HG03520 (cell line): ENCODE measurements around the gene ZNF862.
"Not testable (repeated sequence)": the region's sequence is repeated elsewhere in the genome, so short reads cannot be mapped to it uniquely, and the experiment has no call there.

ENCODE experiments used
- ATAC-seq: cut with Tn5 transposase; IDR thresholded peaks from one replicate; pipeline ENCODE4 v1.9.1; 2021; ENCODE audit warnings: mild to moderate bottlenecking, moderate library complexity; ENCODE audit not compliant: unreplicated experiment

The ZNF862 gene

GRCh38 chr7:149879766-149880637 is 41.8 kb downstream of the ZNF862 start:
- ATAC-seq: no peak

GRCh38 chr7:149880638-149881311 is 42.6 kb downstream of the ZNF862 start:
- ATAC-seq: no peak

GRCh38 chr7:149881328-149882247 is 43.4 kb downstream of the ZNF862 start:
- ATAC-seq: no peak

- ATAC-seq: no peak
These were observed 44.3 kb downstream of the ZNF862 start for GRCh38 chr7:149882248-149883047.

- ATAC-seq: no peak
These were observed 44.9 kb downstream of the ZNF862 start for GRCh38 chr7:149883048-149883438.

GRCh38 chr7:149883452-149883861 is 45.3 kb downstream of the ZNF862 start:
- peak; percentile 64 for ATAC-seq

GRCh38 chr7:149884016-149884415 is 45.8 kb downstream of the ZNF862 start:
- no peak for ATAC-seq

- ATAC-seq: no peak
These were observed 46.4 kb downstream of the ZNF862 start for GRCh38 chr7:149884541-149884940.

- ATAC-seq: no peak
These were observed 47.2 kb downstream of the ZNF862 start for GRCh38 chr7:149885191-149886017.

GRCh38 chr7:149886018-149886415 is 47.8 kb downstream of the ZNF862 start:
- no peak for ATAC-seq

GRCh38 chr7:149887311-149887710 is 49.1 kb downstream of the ZNF862 start:
- no peak for ATAC-seq

GRCh38 chr7:149890715-149891114 is 52.5 kb downstream of the ZNF862 start:
- not testable (repeated sequence) for ATAC-seq

GRCh38 chr7:149894957-149895356 is 56.8 kb downstream of the ZNF862 start:
- ATAC-seq: not testable (repeated sequence)

- not testable (repeated sequence) for ATAC-seq
These were observed 69.7 kb downstream of the ZNF862 start for GRCh38 chr7:149907776-149908376.

- not testable (repeated sequence) for ATAC-seq
These were observed 72.0 kb downstream of the ZNF862 start for GRCh38 chr7:149910219-149910618.

- ATAC-seq: not testable (repeated sequence)
These were observed 74.0 kb downstream of the ZNF862 start for GRCh38 chr7:149912126-149912525.
